Stimulated activated memory B cell treated with anti-CD40 and anti-IgM and Interleukin-4, amounts not matched to agents 10 μg/mL and 1 μg/mL and 100 μg/mL, for 72 hours (primary cell): ENCODE data around the gene TNPO3.
"Not testable (repeated sequence)": the region's sequence is repeated elsewhere in the genome, so short reads cannot be mapped to it uniquely, and the experiment has no call there.

Experiments
- ATAC-seq: fragments of 150-1000 bp; cut with Tn5 transposase; 2 replicates; pipeline ENCODE4 v1.10.0; 2021
- H3K27ac Mint-ChIP-seq: one replicate; pipeline ENCODE4 v1.8.0; 2022; ENCODE audit warnings: mild to moderate bottlenecking, mixed read lengths
- H3K27me3 Mint-ChIP-seq: one replicate; pipeline ENCODE4 v1.8.0; 2022; ENCODE audit warnings: mixed read lengths
- H3K36me3 Mint-ChIP-seq: one replicate; pipeline ENCODE4 v1.8.0; 2022; ENCODE audit warnings: mixed read lengths
- H3K4me1 Mint-ChIP-seq: one replicate; pipeline ENCODE4 v1.8.0; 2022; ENCODE audit warnings: mixed read lengths
- H3K4me3 Mint-ChIP-seq: one replicate; pipeline ENCODE4 v1.8.0; 2022; ENCODE audit warnings: mild to moderate bottlenecking, moderate library complexity, mixed read lengths
- H3K9me3 Mint-ChIP-seq: one replicate; pipeline ENCODE4 v1.8.0; 2022; ENCODE audit warnings: mixed read lengths

Gene TNPO3

DNA sequence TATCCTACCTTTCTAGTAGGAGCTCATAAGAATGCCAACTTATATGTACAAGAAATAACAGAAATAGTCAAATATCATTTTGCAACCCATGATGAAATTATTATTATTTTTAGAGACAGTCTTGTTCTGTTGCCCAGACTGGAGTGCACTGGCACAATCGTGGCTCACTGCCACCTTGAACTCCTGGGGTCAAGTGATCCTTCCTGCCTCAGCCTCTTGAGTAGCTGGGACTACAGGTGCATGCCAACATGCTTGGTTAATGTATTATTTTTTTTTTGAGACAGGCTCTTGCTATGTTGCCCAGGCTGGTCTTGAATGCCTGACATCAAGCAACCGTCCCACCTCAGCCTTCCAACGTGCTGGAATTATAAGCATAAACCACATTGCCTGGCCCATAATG lies 44.8 kb downstream of the TNPO3 start:
- Mint-ChIP-seq H3K27ac (peak overlapping the region; percentile 91), H3K4me1 (peaks cover 31% of the 10 kb centered on the region), H3K4me3 (no peak overlapping the region), H3K36me3 (peaks cover 66% of the 10 kb centered on the region), H3K9me3 (no peaks in the 10 kb centered on the region), H3K27me3 (no peaks in the 10 kb centered on the region)
- no peak for ATAC-seq

DNA sequence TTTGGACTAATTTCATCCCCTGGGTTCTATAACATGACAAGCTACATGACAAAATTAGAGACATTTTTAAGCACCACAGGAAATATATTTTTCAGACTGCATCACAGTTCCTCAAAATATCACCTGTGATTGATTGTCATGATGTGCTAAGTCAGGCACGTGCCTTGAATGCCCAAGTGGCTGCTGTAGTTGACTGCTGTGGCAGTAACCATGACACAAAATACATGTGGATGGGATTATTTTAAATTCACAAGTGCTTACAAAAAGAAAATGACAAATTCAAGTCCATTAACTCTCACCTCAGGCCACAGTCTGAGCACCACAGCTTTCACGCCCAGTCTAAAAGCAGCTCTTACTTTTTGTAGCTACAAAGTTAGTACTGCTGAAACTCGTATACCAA lies 45.5 kb downstream of the TNPO3 start:
- Mint-ChIP-seq H3K27me3 (no peaks in the 10 kb centered on the region), H3K36me3 (peaks cover 64% of the 10 kb centered on the region), H3K4me1 (peaks cover 31% of the 10 kb centered on the region), H3K4me3 (no peak overlapping the region), H3K27ac (peak overlapping the region; percentile 91), H3K9me3 (no peaks in the 10 kb centered on the region)
- ATAC-seq: peak; percentile 74

DNA sequence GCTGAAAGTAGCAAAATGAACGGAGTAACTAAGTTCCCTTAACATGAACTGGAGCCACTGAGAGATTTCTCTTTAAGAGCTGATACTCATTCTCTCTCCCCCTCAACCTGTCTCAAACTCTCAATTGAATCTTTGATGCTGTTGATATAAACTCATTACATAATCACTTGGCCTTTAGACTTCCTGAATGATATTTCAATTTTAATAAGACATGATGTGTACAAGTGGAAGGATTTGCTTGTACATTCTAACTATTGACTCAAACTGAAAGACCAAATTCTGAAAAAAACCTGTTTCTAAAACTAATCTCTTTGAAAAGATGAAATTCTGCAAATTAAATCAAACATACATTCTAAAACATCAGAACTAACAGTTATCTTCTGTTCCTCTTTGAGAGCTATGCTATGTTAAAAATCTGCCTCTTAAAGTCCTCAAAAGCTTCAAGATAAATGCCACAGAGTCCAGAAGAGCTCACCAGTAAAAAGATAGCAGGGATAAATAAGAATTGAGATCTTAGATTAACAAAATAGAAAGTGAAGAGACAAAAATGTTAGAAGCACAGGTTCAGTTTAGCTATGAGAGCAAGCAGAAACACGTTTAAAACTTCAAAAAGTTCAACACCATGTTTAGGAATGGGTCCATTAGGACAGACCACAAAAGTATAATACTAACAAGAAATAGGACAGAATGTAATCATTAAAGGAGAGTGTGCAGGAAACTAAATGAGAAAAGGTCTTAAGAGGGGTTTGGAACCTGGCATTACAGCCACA lies 46.1 kb downstream of the TNPO3 start:
- Mint-ChIP-seq H3K36me3 (peaks cover 64% of the 10 kb centered on the region), H3K27me3 (no peaks in the 10 kb centered on the region), H3K27ac (peak overlapping the region; percentile 91), H3K9me3 (no peaks in the 10 kb centered on the region), H3K4me3 (peak overlapping the region; percentile 57), H3K4me1 (peaks cover 25% of the 10 kb centered on the region)
- ATAC-seq: no peak

DNA sequence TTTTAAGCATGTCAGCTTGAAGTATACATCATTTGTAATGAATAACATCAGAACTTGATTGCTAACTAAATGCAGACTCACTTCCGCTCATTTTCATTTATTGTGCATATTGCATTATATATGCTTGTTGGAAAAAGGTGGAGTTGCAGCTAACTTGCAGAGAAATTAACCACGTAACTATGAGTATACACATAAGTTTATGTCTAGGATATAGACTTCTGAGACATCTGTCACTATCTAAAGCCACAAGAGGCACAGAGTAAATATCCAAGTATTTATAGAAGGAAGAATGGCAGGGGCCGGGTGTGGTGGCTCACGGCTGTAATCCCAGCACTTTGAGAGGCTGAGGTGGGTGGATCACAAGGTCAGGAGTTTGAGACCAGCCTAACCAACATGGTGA lies 47.3 kb downstream of the TNPO3 start:
- Mint-ChIP-seq H3K4me1 (peaks cover 14% of the 10 kb centered on the region), H3K36me3 (peaks cover 59% of the 10 kb centered on the region)

DNA sequence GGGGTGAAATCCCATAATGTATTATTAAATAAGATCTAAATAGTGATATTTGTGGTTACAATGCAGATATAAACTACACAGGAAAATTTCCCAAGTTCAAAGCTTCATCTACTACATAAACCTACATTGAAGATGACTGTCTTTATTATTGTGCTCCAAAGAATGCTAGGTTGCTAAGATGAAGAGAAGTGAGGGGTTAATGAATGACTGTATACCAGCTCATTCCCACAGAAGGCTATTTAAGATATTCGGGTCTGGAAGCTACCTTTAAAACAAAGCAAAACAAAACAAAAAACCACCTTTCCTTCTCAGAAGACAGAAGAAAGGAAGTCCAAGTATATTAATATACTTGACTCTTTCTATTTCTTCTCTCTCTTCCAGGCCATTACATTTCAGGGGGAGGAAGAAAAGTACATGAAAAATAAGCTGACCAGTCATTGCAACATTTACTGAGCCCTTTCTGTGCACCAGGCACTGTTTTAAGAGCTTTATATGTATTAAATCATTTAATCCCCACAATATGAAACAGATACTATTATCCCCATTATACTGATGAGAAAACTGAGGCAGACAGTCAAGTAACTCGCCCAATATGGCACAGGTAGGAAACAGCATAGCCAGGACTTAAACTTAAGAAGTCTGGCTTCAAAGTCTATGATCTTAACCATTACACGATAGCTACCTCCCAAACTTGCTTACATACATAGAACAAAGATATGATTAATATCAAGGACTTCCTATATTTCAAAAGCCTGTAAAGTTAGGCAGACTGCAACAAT lies 48.1 kb downstream of the TNPO3 start:
- peaks cover 14% of the 10 kb centered on the region for H3K4me1 Mint-ChIP-seq
- H3K27ac Mint-ChIP-seq: no peak overlapping the region
- no peak overlapping the region for H3K4me3 Mint-ChIP-seq
- H3K36me3 Mint-ChIP-seq: peaks cover 66% of the 10 kb centered on the region
- no peaks in the 10 kb centered on the region for H3K27me3 Mint-ChIP-seq
- no peaks in the 10 kb centered on the region for H3K9me3 Mint-ChIP-seq
- ATAC-seq: no peak

More for the DNA sequence above, 47.3 kb downstream of the TNPO3 start:
- H3K27me3 Mint-ChIP-seq: no peaks in the 10 kb centered on the region
- no peaks in the 10 kb centered on the region for H3K9me3 Mint-ChIP-seq
- ATAC-seq: no peak
- H3K27ac Mint-ChIP-seq: no peak overlapping the region
- H3K4me3 Mint-ChIP-seq: no peak overlapping the region

DNA sequence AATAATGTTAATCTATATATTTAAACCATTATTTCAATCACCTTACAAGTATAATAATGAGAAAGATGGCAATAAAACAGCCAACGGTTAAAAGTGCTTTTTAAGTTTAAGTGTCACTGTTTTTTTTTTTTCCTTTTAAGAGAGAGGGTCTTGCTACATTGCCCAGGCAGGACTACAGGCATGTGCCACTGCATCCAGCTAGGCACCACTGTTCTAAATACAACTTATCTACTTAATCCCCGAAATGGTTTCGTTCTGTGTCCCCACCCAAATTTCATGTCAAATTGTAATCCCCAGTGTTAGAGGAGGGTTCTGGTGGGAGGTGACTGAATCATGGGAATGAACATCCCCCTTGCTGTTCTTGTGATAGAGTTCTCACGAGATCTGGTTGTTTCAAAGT lies 49.7 kb downstream of the TNPO3 start:
- no peaks in the 10 kb centered on the region for H3K9me3 Mint-ChIP-seq
- no peak overlapping the region for H3K4me3 Mint-ChIP-seq
- ATAC-seq: no peak
- no peaks in the 10 kb centered on the region for H3K27me3 Mint-ChIP-seq
- peaks cover 14% of the 10 kb centered on the region for H3K4me1 Mint-ChIP-seq
- no peak overlapping the region for H3K27ac Mint-ChIP-seq
- peaks cover 63% of the 10 kb centered on the region for H3K36me3 Mint-ChIP-seq

DNA sequence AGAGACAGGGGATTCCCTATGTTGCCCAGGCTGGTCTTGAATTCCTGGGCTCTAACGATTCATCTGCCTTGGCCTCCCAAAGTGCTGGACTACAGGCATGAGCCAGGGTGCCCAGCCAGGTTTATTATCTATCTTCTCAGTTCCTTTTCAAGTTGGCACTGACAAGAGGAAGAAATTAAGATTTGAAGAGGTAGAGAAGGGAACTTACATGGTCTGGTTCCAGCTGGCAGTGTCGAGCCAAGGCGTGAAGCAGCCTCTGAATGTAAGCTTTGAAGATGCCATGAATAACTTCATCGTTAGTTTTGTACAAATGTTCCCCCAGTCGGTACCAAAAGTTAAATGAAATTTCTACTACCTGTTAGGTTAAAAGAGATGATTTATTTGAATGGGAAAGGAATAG lies 57.7 kb downstream of the TNPO3 start:
- H3K27me3 Mint-ChIP-seq: no peaks in the 10 kb centered on the region
- ATAC-seq: no peak
- H3K36me3 Mint-ChIP-seq: peaks cover 20% of the 10 kb centered on the region
- no peak overlapping the region for H3K27ac Mint-ChIP-seq
- H3K4me1 Mint-ChIP-seq: no peaks in the 10 kb centered on the region
- no peak overlapping the region for H3K4me3 Mint-ChIP-seq
- H3K9me3 Mint-ChIP-seq: no peaks in the 10 kb centered on the region

DNA sequence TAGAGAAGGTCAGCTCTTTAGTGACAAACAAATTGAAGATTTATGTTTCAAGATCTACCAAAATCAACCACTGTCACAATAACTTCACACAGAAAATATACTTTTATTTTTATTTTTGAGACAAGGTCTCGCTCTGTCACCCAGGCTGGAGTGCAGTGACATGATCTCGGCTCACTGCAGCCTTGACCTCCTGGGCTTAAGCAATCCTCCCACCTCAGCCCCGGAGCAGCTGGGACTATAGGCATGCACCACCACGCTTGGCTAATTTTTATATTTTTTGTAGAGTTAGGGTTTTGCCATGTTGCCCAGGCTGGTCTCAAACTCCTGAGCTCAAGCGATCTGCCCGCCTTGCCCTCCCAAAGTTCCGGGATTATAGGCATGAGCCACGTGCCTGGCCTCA lies 60.4 kb downstream of the TNPO3 start:
- H3K4me3 Mint-ChIP-seq, H3K27me3 Mint-ChIP-seq, H3K27ac Mint-ChIP-seq, ATAC-seq, H3K4me1 Mint-ChIP-seq, H3K9me3 Mint-ChIP-seq: not testable (repeated sequence)
- H3K36me3 Mint-ChIP-seq: peaks cover 18% of the 10 kb centered on the region

DNA sequence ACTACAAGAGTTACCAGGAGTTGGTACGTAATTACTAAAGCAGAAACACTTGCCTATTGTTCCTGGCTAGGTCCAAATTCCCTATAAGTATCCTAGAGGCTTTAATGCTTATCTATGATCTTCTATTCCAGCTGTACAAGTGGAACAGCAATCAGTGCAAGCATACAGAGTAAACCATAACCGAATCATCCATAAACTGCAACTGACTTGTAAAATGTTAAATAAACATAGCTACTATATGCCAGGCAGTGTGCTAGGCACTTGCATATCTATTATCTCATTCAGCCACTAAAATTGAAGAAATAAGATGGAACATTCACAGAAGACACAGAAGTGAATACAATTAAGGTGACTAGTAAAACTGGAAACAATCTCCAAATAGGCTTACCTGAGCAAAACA lies 61.5 kb downstream of the TNPO3 start:
- Mint-ChIP-seq H3K27ac (no peak overlapping the region), H3K4me3 (no peak overlapping the region), H3K36me3 (peaks cover 24% of the 10 kb centered on the region), H3K9me3 (no peaks in the 10 kb centered on the region), H3K27me3 (no peaks in the 10 kb centered on the region), H3K4me1 (no peaks in the 10 kb centered on the region)
- ATAC-seq: no peak

DNA sequence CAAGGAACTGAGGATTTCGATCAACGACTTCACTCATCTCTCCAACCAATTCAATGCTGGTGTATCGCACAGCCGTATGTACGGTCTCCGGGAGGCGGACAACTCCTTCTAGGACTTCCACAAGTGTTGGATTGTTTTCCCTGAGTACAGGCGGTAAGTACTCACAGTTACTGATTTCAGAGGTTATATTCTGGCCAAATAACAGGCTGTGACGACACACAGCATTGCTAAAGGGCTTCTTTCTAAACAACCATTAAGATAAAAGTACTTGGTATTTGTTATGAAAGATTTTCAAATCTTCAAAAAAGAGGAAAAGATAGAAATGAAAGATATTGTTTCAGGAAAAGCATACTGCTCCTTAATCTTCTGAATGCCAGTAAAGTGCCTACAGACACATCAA lies 65.0 kb downstream of the TNPO3 start:
- ATAC-seq: no peak
- no peaks in the 10 kb centered on the region for H3K4me1 Mint-ChIP-seq
- no peak overlapping the region for H3K27ac Mint-ChIP-seq
- H3K27me3 Mint-ChIP-seq: no peaks in the 10 kb centered on the region
- H3K4me3 Mint-ChIP-seq: no peak overlapping the region
- H3K36me3 Mint-ChIP-seq: peaks cover 43% of the 10 kb centered on the region
- H3K9me3 Mint-ChIP-seq: no peaks in the 10 kb centered on the region

DNA sequence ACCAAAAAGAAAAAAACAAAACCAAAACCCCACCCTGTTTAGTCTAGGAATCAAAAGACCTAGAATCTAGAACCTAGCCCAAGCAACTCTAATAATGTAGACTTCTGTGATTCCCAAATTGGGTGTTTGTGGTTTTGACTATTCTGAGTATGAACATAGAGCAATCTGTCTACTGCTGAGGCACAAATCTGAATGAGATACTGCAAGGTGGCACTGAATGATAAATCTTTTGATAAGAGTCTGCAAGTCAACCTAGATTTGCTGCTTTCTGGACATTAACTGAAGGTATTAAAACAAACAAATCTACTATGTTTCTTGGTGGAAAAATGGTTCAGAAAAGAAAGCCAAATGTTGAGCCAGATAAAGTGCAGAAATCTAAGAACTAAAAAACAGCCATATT lies 66.5 kb downstream of the TNPO3 start:
- Mint-ChIP-seq H3K4me1 (no peaks in the 10 kb centered on the region), H3K36me3 (peaks cover 56% of the 10 kb centered on the region), H3K9me3 (no peaks in the 10 kb centered on the region), H3K27ac (no peak overlapping the region), H3K4me3 (no peak overlapping the region), H3K27me3 (no peaks in the 10 kb centered on the region)
- no peak for ATAC-seq

DNA sequence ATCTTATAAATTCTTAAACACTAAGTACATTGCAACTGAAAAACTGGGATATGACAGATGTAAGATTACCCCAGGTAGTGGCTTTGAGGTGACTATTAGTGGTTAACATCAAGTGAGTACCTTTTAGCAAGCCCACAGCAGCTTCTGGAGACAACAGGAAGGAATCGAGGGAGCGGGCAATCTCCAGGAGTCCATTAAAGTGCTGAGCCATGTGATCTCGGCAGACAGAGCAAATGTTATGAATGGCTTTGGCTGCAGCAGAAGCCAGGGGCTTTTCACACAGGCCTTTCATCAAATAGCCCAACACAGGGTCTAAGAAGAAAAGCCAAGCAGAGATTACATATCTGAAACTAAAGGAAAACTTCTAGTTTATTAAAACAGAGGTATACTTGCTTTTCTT lies 68.3 kb downstream of the TNPO3 start:
- Mint-ChIP-seq H3K27ac (no peak overlapping the region), H3K9me3 (no peaks in the 10 kb centered on the region), H3K36me3 (peaks cover 59% of the 10 kb centered on the region), H3K4me3 (no peak overlapping the region), H3K27me3 (no peaks in the 10 kb centered on the region), H3K4me1 (no peaks in the 10 kb centered on the region)
- no peak for ATAC-seq

DNA sequence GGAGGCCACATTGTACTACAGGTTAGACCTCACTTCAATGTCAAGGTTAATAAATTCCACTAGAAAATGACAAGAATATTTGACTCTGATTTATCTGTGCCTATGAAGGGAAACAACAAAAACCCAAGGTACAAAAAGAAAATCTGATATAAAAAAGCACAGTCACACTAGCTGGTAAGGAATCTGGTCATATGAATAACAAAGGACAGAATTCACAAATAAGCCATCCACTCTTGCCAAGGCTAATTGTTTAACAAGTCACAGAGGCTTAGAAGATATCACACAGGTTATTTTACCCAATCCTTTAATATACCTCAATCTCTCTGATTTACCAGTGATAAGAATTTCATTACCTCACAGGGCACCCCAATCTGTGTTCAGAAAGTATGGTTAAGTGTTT lies 69.3 kb downstream of the TNPO3 start:
- ATAC-seq: no peak
- H3K4me3 Mint-ChIP-seq: no peak overlapping the region
- peaks cover 63% of the 10 kb centered on the region for H3K36me3 Mint-ChIP-seq
- no peaks in the 10 kb centered on the region for H3K4me1 Mint-ChIP-seq
- H3K9me3 Mint-ChIP-seq: no peaks in the 10 kb centered on the region
- H3K27ac Mint-ChIP-seq: no peak overlapping the region
- H3K27me3 Mint-ChIP-seq: no peaks in the 10 kb centered on the region

DNA sequence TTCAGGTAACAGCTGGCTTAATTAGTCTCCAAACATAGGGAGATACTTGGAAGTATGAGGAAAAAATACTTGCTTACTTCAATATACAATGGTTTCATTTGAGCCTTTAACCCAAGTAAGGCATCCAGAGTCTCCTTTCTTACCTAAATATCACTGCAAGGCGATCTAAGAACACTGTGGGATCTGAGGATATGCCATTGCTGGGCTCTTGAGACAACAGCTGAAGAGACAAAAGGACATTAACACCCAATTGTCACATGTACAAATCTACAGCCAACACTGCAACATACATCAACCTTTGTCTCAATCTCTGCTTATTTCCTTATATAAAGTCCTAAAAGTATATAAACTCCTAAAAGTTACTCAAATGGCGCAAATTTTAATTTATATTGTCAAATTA lies 72.8 kb downstream of the TNPO3 start:
- no peaks in the 10 kb centered on the region for H3K9me3 Mint-ChIP-seq
- H3K36me3 Mint-ChIP-seq: peaks cover 64% of the 10 kb centered on the region
- no peak overlapping the region for H3K27ac Mint-ChIP-seq

DNA sequence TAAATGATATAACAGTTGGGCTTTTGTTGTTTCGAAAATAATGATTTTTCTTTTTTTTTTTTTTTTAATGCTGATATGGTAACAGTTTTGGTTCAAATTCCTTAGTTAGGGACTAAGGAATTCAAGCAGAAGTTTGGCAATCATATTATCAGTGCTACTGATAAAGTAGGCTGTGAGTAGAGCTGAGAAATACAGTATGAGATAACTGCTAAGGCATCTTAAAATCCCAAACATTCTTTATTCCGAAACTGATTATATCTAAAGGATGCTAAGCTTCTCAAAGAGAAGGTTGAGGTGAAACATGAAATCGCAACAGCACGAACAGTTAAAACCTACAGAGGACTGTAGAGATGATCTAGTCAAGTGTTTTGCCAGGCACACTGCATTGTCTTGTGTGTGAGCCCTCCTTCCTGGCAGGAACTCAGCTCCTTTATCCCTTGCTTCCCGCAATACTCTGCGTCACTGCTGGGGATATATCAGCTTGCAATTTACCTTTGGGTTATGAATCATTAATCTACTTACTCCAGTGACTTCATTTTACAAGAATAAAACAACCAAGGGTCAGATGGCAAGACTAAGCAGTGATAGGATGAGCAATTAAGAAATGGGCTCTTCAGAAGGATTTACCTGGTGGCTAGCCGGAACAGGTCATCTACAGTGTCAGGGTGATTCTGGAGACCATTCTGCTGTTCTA lies 80.5 kb downstream of the TNPO3 start:
- Mint-ChIP-seq H3K27ac (peak overlapping the region; percentile 37), H3K4me3 (no peak overlapping the region), H3K9me3 (no peaks in the 10 kb centered on the region), H3K4me1 (no peaks in the 10 kb centered on the region), H3K27me3 (no peaks in the 10 kb centered on the region), H3K36me3 (peaks cover 58% of the 10 kb centered on the region)
- no peak for ATAC-seq

More for the DNA sequence above, 72.8 kb downstream of the TNPO3 start:
- H3K4me3 Mint-ChIP-seq: no peak overlapping the region
- no peaks in the 10 kb centered on the region for H3K4me1 Mint-ChIP-seq
- no peaks in the 10 kb centered on the region for H3K27me3 Mint-ChIP-seq
- ATAC-seq: no peak
